Endodermal cell (in vitro differentiated cells): ENCODE results near the gene COL15A1. TPM values are rescaled to one million over a fixed set of nuclear protein-coding genes. Genes with fewer than 3 reads are reported as not detected.

Experiments
- DNase-seq: peaks from one replicate; pipeline ENCODE4 v3.0.0-alpha.2; 2017
- H3K27ac ChIP-seq: 2 replicates; pipeline ENCODE4 v1.5.1; 2013; ENCODE audit warnings: mild to moderate bottlenecking, low read depth, low read length, moderate library complexity
- H3K27me3 ChIP-seq: 2 replicates; pipeline ENCODE4 v1.6.1; 2013; ENCODE audit warnings: mild to moderate bottlenecking, low read length, moderate library complexity; ENCODE audit not compliant: insufficient read depth, control insufficient read depth, poor library complexity, severe bottlenecking
- H3K36me3 ChIP-seq: 2 replicates; pipeline ENCODE4 v1.7.0; 2013; ENCODE audit warnings: mild to moderate bottlenecking, low read length, moderate library complexity; ENCODE audit not compliant: control insufficient read depth, insufficient read depth
- H3K4me1 ChIP-seq: one replicate; pipeline ENCODE4 v1.7.0; 2013; ENCODE audit warnings: low read length; ENCODE audit not compliant: control insufficient read depth, insufficient read depth
- H3K4me3 ChIP-seq: 2 replicates; pipeline ENCODE4 v1.5.1; 2013; ENCODE audit warnings: mild to moderate bottlenecking, low read length, moderate library complexity
- H3K9ac ChIP-seq: 2 replicates; pipeline ENCODE4 v1.6.1; 2013; ENCODE audit warnings: mild to moderate bottlenecking, low read length, moderate library complexity; ENCODE audit not compliant: poor library complexity, severe bottlenecking; ENCODE audit errors: extremely low read depth
- H3K9me3 ChIP-seq: 2 replicates; pipeline ENCODE4 v1.6.1; 2013; ENCODE audit warnings: mild to moderate bottlenecking, low read length, moderate library complexity; ENCODE audit not compliant: control insufficient read depth
- H3K27ac Mint-ChIP-seq: 2 replicates; pipeline ENCODE4 v1.8.0; 2020; ENCODE audit warnings: mixed read lengths
- H3K27me3 Mint-ChIP-seq: 2 replicates; pipeline ENCODE4 v1.8.0; 2021; ENCODE audit warnings: mild to moderate bottlenecking, mixed read lengths; ENCODE audit not compliant: insufficient read depth
- H3K36me3 Mint-ChIP-seq: 2 replicates; pipeline ENCODE4 v1.8.0; 2020; ENCODE audit warnings: low read depth, mixed read lengths
- H3K4me1 Mint-ChIP-seq: 2 replicates; pipeline ENCODE4 v1.8.0; 2020; ENCODE audit warnings: mixed read lengths
- H3K4me3 Mint-ChIP-seq: 2 replicates; pipeline ENCODE4 v1.8.0; 2020; ENCODE audit warnings: mild to moderate bottlenecking, moderate library complexity, mixed read lengths
- H3K9me3 Mint-ChIP-seq: 2 replicates; pipeline ENCODE4 v1.8.0; 2020; ENCODE audit warnings: mild to moderate bottlenecking, mixed read lengths
- WGBS, 2 experiments: methylation state at CpG; one replicate each; pipeline versions ENCODE4 v1.1.5 to v1.1.7; 2013; ENCODE audit warnings: missing lambda C conversion rate in 2 of 2, mixed read lengths in 1 of 2; ENCODE audit not compliant: insufficient coverage in 1 of 2, insufficient read length in 1 of 2; 5-methylcytosine and 5-hydroxymethylcytosine counted together
- total RNA-seq, 2 donors: library from RNA; stranded (reverse); fragmentation: NEBNext Ultra II Directional in 1 of 2; extraction: Animal tissue kit (Norgen Biotek cat#: 25700) in 1 of 2; gene quantifications; 2 replicates in 1 of 2; 3 replicates in 1 of 2; pipeline ENCODE4 v1.2.1, GENCODE V29; 2021
- TF ChIP-seq, protein P1 (sequence below): fragments of 200-600 bp; sonication (generic); conservative IDR thresholded peaks from 2 replicates; pipeline ENCODE4 v1.5.0; 2021; ENCODE audit warnings: antibody characterized with exemption, mild to moderate bottlenecking

COL15A1 gene
- total RNA-seq, 2 donors from 2014 or later, result 0.27 TPM; not detected in 1

- Mint-ChIP-seq H3K4me3 (no peak overlapping the region), H3K9me3 (peaks cover 37% of the 10 kb centered on the region), H3K27ac (no peak overlapping the region), H3K4me1 (peaks cover 11% of the 10 kb centered on the region), H3K27me3 (peaks cover 21% of the 10 kb centered on the region), H3K36me3 (no peaks in the 10 kb centered on the region)
- peak; percentile 7 for DNase-seq
- H3K9me3 ChIP-seq, result peaks cover 29% of the 10 kb centered on the region
- H3K4me3 ChIP-seq, result no peak overlapping the region
- no peaks in the 10 kb centered on the region for H3K36me3 ChIP-seq
- H3K9ac ChIP-seq, result no peak overlapping the region
- 92 to 95% methylated on average over 10 to 12 of the region's 12 CpGs for WGBS, 2 experiments
- TF ChIP-seq, protein P1, sequence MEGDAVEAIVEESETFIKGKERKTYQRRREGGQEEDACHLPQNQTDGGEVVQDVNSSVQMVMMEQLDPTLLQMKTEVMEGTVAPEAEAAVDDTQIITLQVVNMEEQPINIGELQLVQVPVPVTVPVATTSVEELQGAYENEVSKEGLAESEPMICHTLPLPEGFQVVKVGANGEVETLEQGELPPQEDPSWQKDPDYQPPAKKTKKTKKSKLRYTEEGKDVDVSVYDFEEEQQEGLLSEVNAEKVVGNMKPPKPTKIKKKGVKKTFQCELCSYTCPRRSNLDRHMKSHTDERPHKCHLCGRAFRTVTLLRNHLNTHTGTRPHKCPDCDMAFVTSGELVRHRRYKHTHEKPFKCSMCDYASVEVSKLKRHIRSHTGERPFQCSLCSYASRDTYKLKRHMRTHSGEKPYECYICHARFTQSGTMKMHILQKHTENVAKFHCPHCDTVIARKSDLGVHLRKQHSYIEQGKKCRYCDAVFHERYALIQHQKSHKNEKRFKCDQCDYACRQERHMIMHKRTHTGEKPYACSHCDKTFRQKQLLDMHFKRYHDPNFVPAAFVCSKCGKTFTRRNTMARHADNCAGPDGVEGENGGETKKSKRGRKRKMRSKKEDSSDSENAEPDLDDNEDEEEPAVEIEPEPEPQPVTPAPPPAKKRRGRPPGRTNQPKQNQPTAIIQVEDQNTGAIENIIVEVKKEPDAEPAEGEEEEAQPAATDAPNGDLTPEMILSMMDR, result no peak
- H3K27ac ChIP-seq, result no peak overlapping the region
- no peaks in the 10 kb centered on the region for H3K4me1 ChIP-seq
- no peaks in the 10 kb centered on the region for H3K27me3 ChIP-seq
These were observed 50.7 kb downstream of the COL15A1 start for GRCh38 chr9:98994172-98995058.

GRCh38 chr9:98995059-98995671 lies 51.5 kb downstream of the COL15A1 start:
- TF ChIP-seq, protein P1, result no peak
- peaks cover 6% of the 10 kb centered on the region for H3K4me1 Mint-ChIP-seq
- Histone ChIP-seq H3K9ac (no peak overlapping the region), H3K36me3 (no peaks in the 10 kb centered on the region), H3K27ac (no peak overlapping the region), H3K27me3 (no peaks in the 10 kb centered on the region), H3K4me1 (no peaks in the 10 kb centered on the region), H3K4me3 (no peak overlapping the region), H3K9me3 (peaks cover 29% of the 10 kb centered on the region)
- 88 to 94% methylated on average over 1 to 3 of the region's 3 CpGs for WGBS, 2 experiments
- H3K27me3 Mint-ChIP-seq, result peaks cover 21% of the 10 kb centered on the region
- H3K36me3 Mint-ChIP-seq, result no peaks in the 10 kb centered on the region
- H3K4me3 Mint-ChIP-seq, result no peak overlapping the region
- DNase-seq, result peak; percentile 28
- H3K27ac Mint-ChIP-seq, result no peak overlapping the region
- peaks cover 33% of the 10 kb centered on the region for H3K9me3 Mint-ChIP-seq

GRCh38 chr9:98995971-98996504 lies 52.3 kb downstream of the COL15A1 start:
- TF ChIP-seq, protein P1, result no peak
- Mint-ChIP-seq H3K4me3 (no peak overlapping the region), H3K27ac (no peak overlapping the region), H3K27me3 (peaks cover 21% of the 10 kb centered on the region), H3K4me1 (peaks cover 11% of the 10 kb centered on the region), H3K9me3 (peaks cover 26% of the 10 kb centered on the region), H3K36me3 (no peaks in the 10 kb centered on the region)
- DNase-seq, result no peak
- Histone ChIP-seq H3K9me3 (peaks cover 22% of the 10 kb centered on the region), H3K4me1 (peaks cover 5% of the 10 kb centered on the region), H3K27ac (no peak overlapping the region), H3K9ac (no peak overlapping the region), H3K27me3 (no peaks in the 10 kb centered on the region), H3K36me3 (no peaks in the 10 kb centered on the region), H3K4me3 (no peak overlapping the region)
- 91 to 94% methylated on average over 7 of the region's 7 CpGs for WGBS, 2 experiments
